ENCODE data around the gene LIN9.

The LIN9 gene

DNA sequence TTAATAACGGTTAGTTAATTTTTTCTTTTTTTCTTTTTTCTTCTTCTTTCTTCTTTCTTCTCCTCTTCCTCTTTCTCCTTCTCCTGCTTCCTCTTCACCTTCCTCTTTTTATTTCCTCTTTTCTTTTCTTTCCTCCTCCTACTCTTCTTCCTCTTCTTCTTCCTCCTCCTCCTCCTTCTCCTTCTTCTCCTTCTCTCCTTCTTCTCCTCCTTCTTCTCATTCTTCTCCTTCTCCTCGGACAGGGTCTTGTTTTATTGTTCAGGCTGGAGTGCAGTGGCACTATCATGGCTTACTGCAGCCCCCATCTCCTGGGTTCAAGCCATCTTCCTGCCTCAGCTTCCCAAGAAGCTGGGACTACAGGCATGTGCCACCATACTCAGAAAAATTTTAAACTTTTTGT, 109.0 kb downstream of the LIN9 start:
- peaks cover 12% of the 10 kb centered on the region for H3K4me1 ChIP-seq (ENCODE audit: low read depth, poor library complexity, severe bottlenecking)
- H3K79me2 ChIP-seq (ENCODE audit: insufficient read depth, low read depth), result no peaks in the 10 kb centered on the region
- H2AFZ ChIP-seq (ENCODE audit: low read depth), result no peak overlapping the region
- H3K4me3 ChIP-seq (IDR thresholded peaks at IDR 0.05; ENCODE audit: insufficient read depth, low read depth, low read length), result no peak overlapping the region
- no peak overlapping the region for H3K9ac ChIP-seq
- H4K20me1 ChIP-seq (ENCODE audit: insufficient read depth), result no peaks in the 10 kb centered on the region
- TF ChIP-seq, protein P1, sequence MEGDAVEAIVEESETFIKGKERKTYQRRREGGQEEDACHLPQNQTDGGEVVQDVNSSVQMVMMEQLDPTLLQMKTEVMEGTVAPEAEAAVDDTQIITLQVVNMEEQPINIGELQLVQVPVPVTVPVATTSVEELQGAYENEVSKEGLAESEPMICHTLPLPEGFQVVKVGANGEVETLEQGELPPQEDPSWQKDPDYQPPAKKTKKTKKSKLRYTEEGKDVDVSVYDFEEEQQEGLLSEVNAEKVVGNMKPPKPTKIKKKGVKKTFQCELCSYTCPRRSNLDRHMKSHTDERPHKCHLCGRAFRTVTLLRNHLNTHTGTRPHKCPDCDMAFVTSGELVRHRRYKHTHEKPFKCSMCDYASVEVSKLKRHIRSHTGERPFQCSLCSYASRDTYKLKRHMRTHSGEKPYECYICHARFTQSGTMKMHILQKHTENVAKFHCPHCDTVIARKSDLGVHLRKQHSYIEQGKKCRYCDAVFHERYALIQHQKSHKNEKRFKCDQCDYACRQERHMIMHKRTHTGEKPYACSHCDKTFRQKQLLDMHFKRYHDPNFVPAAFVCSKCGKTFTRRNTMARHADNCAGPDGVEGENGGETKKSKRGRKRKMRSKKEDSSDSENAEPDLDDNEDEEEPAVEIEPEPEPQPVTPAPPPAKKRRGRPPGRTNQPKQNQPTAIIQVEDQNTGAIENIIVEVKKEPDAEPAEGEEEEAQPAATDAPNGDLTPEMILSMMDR (conservative IDR thresholded peaks at IDR 0.05; ENCODE audit: low read depth, low read length), result no peak
- no peaks in the 10 kb centered on the region for H3K27me3 ChIP-seq (ENCODE audit: insufficient read depth, low read depth)
- no peak overlapping the region for H3K27ac ChIP-seq
- no peaks in the 10 kb centered on the region for H3K36me3 ChIP-seq (ENCODE audit: insufficient read depth)
- H3K4me2 ChIP-seq, result no peak overlapping the region

GRCh38 chr1:226195144-226195543, 113.8 kb downstream of the LIN9 start:
- no peak overlapping the region for H3K9ac ChIP-seq
- no peaks in the 10 kb centered on the region for H3K36me3 ChIP-seq (ENCODE audit: insufficient read depth)
- no peaks in the 10 kb centered on the region for H4K20me1 ChIP-seq (ENCODE audit: insufficient read depth)
- peak overlapping the region; percentile 20; the same call in 1 of the 2 replicates for H2AFZ ChIP-seq (ENCODE audit: low read depth)
- no peak overlapping the region for H3K4me2 ChIP-seq
- no peak overlapping the region for H3K27ac ChIP-seq
- TF ChIP-seq, protein P1 (conservative IDR thresholded peaks at IDR 0.05; ENCODE audit: low read depth, low read length), result no peak
- peaks cover 12% of the 10 kb centered on the region for H3K4me1 ChIP-seq (ENCODE audit: low read depth, poor library complexity, severe bottlenecking)
- no peak overlapping the region for H3K4me3 ChIP-seq (IDR thresholded peaks at IDR 0.05; ENCODE audit: insufficient read depth, low read depth, low read length)
- H3K79me2 ChIP-seq (ENCODE audit: insufficient read depth, low read depth), result no peaks in the 10 kb centered on the region
- H3K27me3 ChIP-seq (ENCODE audit: insufficient read depth, low read depth), result no peaks in the 10 kb centered on the region

GRCh38 chr1:226187380-226187779, 121.6 kb downstream of the LIN9 start:
- H3K36me3 ChIP-seq (ENCODE audit: insufficient read depth), result 0 out of 2 replicates have a peak, but pooled peaks cover 6% of the 10 kb centered on the region
- H3K4me1 ChIP-seq (ENCODE audit: low read depth, poor library complexity, severe bottlenecking), result peaks cover 33% of the 10 kb centered on the region
- H3K4me3 ChIP-seq (IDR thresholded peaks at IDR 0.05; ENCODE audit: insufficient read depth, low read depth, low read length), result peak overlapping the region; percentile 88
- H4K20me1 ChIP-seq (ENCODE audit: insufficient read depth), result peaks cover 9% of the 10 kb centered on the region; the same call in 1 of the 2 replicates
- peaks cover 44% of the 10 kb centered on the region for H3K79me2 ChIP-seq (ENCODE audit: insufficient read depth, low read depth)
- H3K27me3 ChIP-seq (ENCODE audit: insufficient read depth, low read depth), result no peaks in the 10 kb centered on the region
- no peak overlapping the region for H3K27ac ChIP-seq
- no peak overlapping the region; the same call in 1 of the 2 replicates for H3K9ac ChIP-seq
- H2AFZ ChIP-seq (ENCODE audit: low read depth), result peak overlapping the region; percentile 95
- peak overlapping the region; percentile 88 for H3K4me2 ChIP-seq
- TF ChIP-seq, protein P1 (conservative IDR thresholded peaks at IDR 0.05; ENCODE audit: low read depth, low read length), result no peak

GRCh38 chr1:226187019-226187322, 122.0 kb downstream of the LIN9 start:
- Histone ChIP-seq H3K79me2 (ENCODE audit: insufficient read depth, low read depth) (peaks cover 48% of the 10 kb centered on the region), H3K27me3 (ENCODE audit: insufficient read depth, low read depth) (no peaks in the 10 kb centered on the region), H3K4me3 (IDR thresholded peaks at IDR 0.05; ENCODE audit: insufficient read depth, low read depth, low read length) (peak overlapping the region; percentile 88), H2AFZ (ENCODE audit: low read depth) (peak overlapping the region; percentile 95), H4K20me1 (ENCODE audit: insufficient read depth) (peaks cover 9% of the 10 kb centered on the region; the same call in 1 of the 2 replicates), H3K4me1 (ENCODE audit: low read depth, poor library complexity, severe bottlenecking) (peaks cover 37% of the 10 kb centered on the region), H3K9ac (peak overlapping the region; percentile 75), H3K4me2 (peak overlapping the region; percentile 88), H3K27ac (peak overlapping the region; percentile 67), H3K36me3 (ENCODE audit: insufficient read depth) (0 out of 2 replicates have a peak, but pooled peaks cover 6% of the 10 kb centered on the region)
- TF ChIP-seq, protein P1 (conservative IDR thresholded peaks at IDR 0.05; ENCODE audit: low read depth, low read length), result no peak
